ENCODE data around the gene CNTNAP2.

- TF ChIP-seq ZNF274 (IDR thresholded peaks at IDR 0.05; ENCODE audit: low read depth, low read length) (no peak), YY1 (IDR thresholded peaks at IDR 0.05; ENCODE audit: insufficient read depth, insufficient read length) (no peak)
Observed at GRCh38 chr7:148155000-148155399, 2038.4 kb downstream of the CNTNAP2 start.
